Adrenal gland (tissue), 12 donors: ENCODE data around the gene ERBB2. TPM values are rescaled to one million over a fixed set of nuclear protein-coding genes. Genes with fewer than 3 reads are reported as not detected.

Experiments
- DNase-seq, 7 donors: peaks; one replicate each; pipeline ENCODE4 v3.0.0-alpha.2; 2019 to 2020
- H3K27ac ChIP-seq, 5 donors: fragments of 200-600 bp; sonication (generic) in 4 of 5; 1 replicate in 3 of 5; 2 replicates in 2 of 5; pipeline versions ENCODE4 v1.5.1 to v1.8.0; 2016 to 2020; ENCODE audit warnings: mild to moderate bottlenecking in 1 of 5
- H3K27me3 ChIP-seq: fragments of 200-600 bp; 2 replicates; pipeline ENCODE4 v1.8.0; 2021
- H3K36me3 ChIP-seq, 2 donors: fragments of 200-600 bp; replicated peaks in 1 of 2; 1 replicate in 1 of 2; 2 replicates in 1 of 2; pipeline versions ENCODE4 v1.5.1 to v1.8.0; 2018 to 2022
- H3K4me1 ChIP-seq, 2 donors: fragments of 200-600 bp; replicated peaks in 1 of 2; 1 replicate in 1 of 2; 2 replicates in 1 of 2; pipeline versions ENCODE4 v1.5.1 to v1.8.0; 2018 to 2021
- H3K4me3 ChIP-seq, 4 donors: fragments of 200-600 bp; sonication (generic) in 3 of 4; one replicate each; pipeline ENCODE4 v1.5.1; 2016 to 2018
- H3K9me3 ChIP-seq, 3 donors: fragments of 200-600 bp; sonication (generic) in 1 of 3; replicated peaks in 1 of 3; 1 replicate in 2 of 3; 2 replicates in 1 of 3; pipeline versions ENCODE4 v1.5.1 to v1.8.0; 2016 to 2021
- POLR2A ChIP-seq, 2 donors: fragments of 450-650 bp; IDR thresholded peaks; one replicate each; pipeline ENCODE4 v1.6.1; 2017; ENCODE audit warnings: antibody characterized with exemption in 2 of 2, mild to moderate bottlenecking in 2 of 2, moderate library complexity in 1 of 2
- WGBS, 4 donors: extraction: QIAGEN DNeasy Blood & Tissue Kit in 2 of 4; methylation state at CpG; one replicate each; pipeline versions ENCODE4 v1.1.5 to v1.1.7; 2013 to 2017; 5-methylcytosine and 5-hydroxymethylcytosine counted together
- intact Hi-C, 2 donors: fragments of 100-400 bp; cut with DNase I; formaldehyde crosslinking; loops; one replicate each; pipeline versions ENCODE4 v1.14.1 to v1.15.0; 2022 to 2023
- polyA plus RNA-seq, 3 donors: library from polyadenylated mRNA; stranded (reverse); fragments of 200-250 nt in 2 of 3; fragments of 350-450 nt in 1 of 3; fragmentation: Illumina TruSeq in 1 of 3; extraction: RNeasy Lipid Tissue Mini Kit (QIAGEN cat#74804) in 1 of 3; gene quantifications; one replicate each; pipeline ENCODE4 v1.2.3, GENCODE V29; 2013 to 2014
- total RNA-seq, 9 donors: library from RNA; depleted of rRNA in 4 of 9; stranded (reverse); fragments of >200 nt in 4 of 9; fragments of 120-200 nt in 1 of 9; fragmentation: NEBNext Ultra II Directional in 1 of 9; extraction: Animal tissue kit (Norgen Biotek cat#: 25700) in 1 of 9; gene quantifications; one replicate each; pipeline versions ENCODE4 v1.1.0 to v1.2.4, GENCODE V29; 2013 to 2023
- TF ChIP-seq, protein P1 (sequence below), 6 experiments: fragments of 450-650 bp in 4 of 6; fragments of 200-600 bp in 2 of 6; sonication (generic) in 1 of 6; IDR thresholded peaks; 1 replicate in 5 of 6; 2 replicates in 1 of 6; pipeline versions ENCODE4 v1.5.1 to v1.8.0; 2016 to 2021; ENCODE audit warnings: antibody characterized with exemption in 6 of 6, mild to moderate bottlenecking in 2 of 6, moderate library complexity in 1 of 6
- donor health status: healthy with polysubstance abuse.
- donor health status: Bipolar disorder and iron deficiency.
- donor health status: DM: yes; HTN: yes; CAD: no.
- donor health status: DM: no; HTN: no; CAD: no.
- donor health status: DM: no; HTN: no; CAD: no.
- donor health status: DM: yes; HTN: yes; CAD: no.

ERBB2 gene
- total and polyA plus RNA-seq, 12 donors: 4.8 to 16.9 (median 11.9) TPM

- intact Hi-C loops: no loop called here
- peaks cover 16% of the 10 kb centered on the region for H3K27me3 ChIP-seq
- TF ChIP-seq POLR2A (IDR thresholded peaks at IDR 0.05): no peak
- TF ChIP-seq, protein P1, sequence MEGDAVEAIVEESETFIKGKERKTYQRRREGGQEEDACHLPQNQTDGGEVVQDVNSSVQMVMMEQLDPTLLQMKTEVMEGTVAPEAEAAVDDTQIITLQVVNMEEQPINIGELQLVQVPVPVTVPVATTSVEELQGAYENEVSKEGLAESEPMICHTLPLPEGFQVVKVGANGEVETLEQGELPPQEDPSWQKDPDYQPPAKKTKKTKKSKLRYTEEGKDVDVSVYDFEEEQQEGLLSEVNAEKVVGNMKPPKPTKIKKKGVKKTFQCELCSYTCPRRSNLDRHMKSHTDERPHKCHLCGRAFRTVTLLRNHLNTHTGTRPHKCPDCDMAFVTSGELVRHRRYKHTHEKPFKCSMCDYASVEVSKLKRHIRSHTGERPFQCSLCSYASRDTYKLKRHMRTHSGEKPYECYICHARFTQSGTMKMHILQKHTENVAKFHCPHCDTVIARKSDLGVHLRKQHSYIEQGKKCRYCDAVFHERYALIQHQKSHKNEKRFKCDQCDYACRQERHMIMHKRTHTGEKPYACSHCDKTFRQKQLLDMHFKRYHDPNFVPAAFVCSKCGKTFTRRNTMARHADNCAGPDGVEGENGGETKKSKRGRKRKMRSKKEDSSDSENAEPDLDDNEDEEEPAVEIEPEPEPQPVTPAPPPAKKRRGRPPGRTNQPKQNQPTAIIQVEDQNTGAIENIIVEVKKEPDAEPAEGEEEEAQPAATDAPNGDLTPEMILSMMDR (IDR thresholded peaks at IDR 0.05): no peak
- no peak for DNase-seq
- peak overlapping the region in 1 of 5 donors; percentile 6 for H3K27ac ChIP-seq
- no peaks in the 10 kb centered on the region for H3K9me3 ChIP-seq
- H3K4me3 ChIP-seq: no peak overlapping the region
- no peaks in the 10 kb centered on the region for H3K36me3 ChIP-seq
- 63 to 69% (median 66%) methylated on average over 9 to 12 of the region's 12 CpGs for WGBS, 4 donors
- H3K4me1 ChIP-seq: no peaks in the 10 kb centered on the region
These were observed 3.3 kb downstream of the ERBB2 start for GRCh38 chr17:39702901-39703893.

DNA sequence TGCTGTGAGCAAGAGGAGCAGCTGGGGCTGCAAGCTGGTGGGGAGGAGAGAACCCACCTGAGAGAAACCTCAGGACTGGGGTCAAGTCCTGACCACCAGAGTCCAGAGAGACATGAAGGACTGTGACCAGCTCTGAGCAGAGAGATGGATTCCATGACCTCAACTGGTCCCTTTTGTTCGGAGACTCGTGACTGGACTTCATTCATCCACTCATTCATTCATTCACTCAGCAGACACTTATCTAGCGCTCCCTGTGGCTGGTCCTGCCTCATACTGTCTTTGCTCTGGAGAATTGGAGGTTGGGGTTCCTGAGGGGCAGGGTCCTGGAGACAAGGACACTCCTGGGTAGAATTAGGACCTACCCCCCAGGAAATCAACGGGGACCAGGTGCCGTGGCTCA, 4.0 kb downstream of the ERBB2 start:
- no peak for DNase-seq
- no peaks in the 10 kb centered on the region for H3K4me1 ChIP-seq
- intact Hi-C loops: no loop called here
- no peak for TF ChIP-seq POLR2A (IDR thresholded peaks at IDR 0.05)
- TF ChIP-seq, protein P1 (IDR thresholded peaks at IDR 0.05): no peak
- no peak overlapping the region for H3K4me3 ChIP-seq
- WGBS, 4 donors: 76 to 96% (median 80%) methylated on average over 3 to 5 of the region's 5 CpGs
- H3K27me3 ChIP-seq: peaks cover 15% of the 10 kb centered on the region
- H3K9me3 ChIP-seq: no peaks in the 10 kb centered on the region
- H3K27ac ChIP-seq: no peak overlapping the region
- no peaks in the 10 kb centered on the region for H3K36me3 ChIP-seq

GRCh38 chr17:39704821-39705551, 5.1 kb downstream of the ERBB2 start:
- no peak overlapping the region for H3K27ac ChIP-seq

More at GRCh38 chr17:39704821-39705551, 5.1 kb downstream of the ERBB2 start:
- no peak for DNase-seq
- 75 to 88% (median 75%) methylated on average over 7 to 11 of the region's 11 CpGs for WGBS, 4 donors
- Histone ChIP-seq H3K9me3 (no peaks in the 10 kb centered on the region), H3K4me3 (no peak overlapping the region), H3K36me3 (no peaks in the 10 kb centered on the region), H3K27me3 (peaks cover 4% of the 10 kb centered on the region), H3K4me1 (no peaks in the 10 kb centered on the region)
- TF ChIP-seq POLR2A (IDR thresholded peaks at IDR 0.05): no peak
- TF ChIP-seq, protein P1 (IDR thresholded peaks at IDR 0.05): peak in 2 of 6 experiments; percentile 33 to 38
- intact Hi-C loops: no loop called here
